Neural progenitor cell (in vitro differentiated cells): ENCODE measurements around the gene MT1A.

ENCODE experiments used
- CTCF ChIP-seq: fragments of 200-600 bp; sonication (generic); IDR thresholded peaks from 2 replicates; pipeline ENCODE4 v1.5.1; 2017; ENCODE audit warnings: antibody characterized with exemption, mild to moderate bottlenecking
- EZH2 ChIP-seq: fragments of 200-600 bp; sonication (generic); IDR thresholded peaks from 2 replicates; pipeline ENCODE4 v1.6.1; 2017; ENCODE audit warnings: antibody characterized with exemption, mild to moderate bottlenecking, moderate library complexity
- EZH2phosphoT487 ChIP-seq: fragments of 200-600 bp; sonication (generic); IDR thresholded peaks from 2 replicates; pipeline ENCODE4 v1.6.1; 2017; ENCODE audit warnings: antibody characterized with exemption

- TF ChIP-seq CTCF (no peak), EZH2phosphoT487 (no peak), EZH2 (no peak)
These were observed 13.1 kb downstream of the MT1A start, which contains the start of gene MT1B for GRCh38 chr16:56651586-56651985.
